HG02885 (cell line): ENCODE data around the gene MED16.

ENCODE experiments used
- ATAC-seq: cut with Tn5 transposase; IDR thresholded peaks from one replicate; pipeline ENCODE4 v1.9.1; 2021; ENCODE audit warnings: mild to moderate bottlenecking; ENCODE audit not compliant: unreplicated experiment, poor library complexity

MED16 gene, protein sequence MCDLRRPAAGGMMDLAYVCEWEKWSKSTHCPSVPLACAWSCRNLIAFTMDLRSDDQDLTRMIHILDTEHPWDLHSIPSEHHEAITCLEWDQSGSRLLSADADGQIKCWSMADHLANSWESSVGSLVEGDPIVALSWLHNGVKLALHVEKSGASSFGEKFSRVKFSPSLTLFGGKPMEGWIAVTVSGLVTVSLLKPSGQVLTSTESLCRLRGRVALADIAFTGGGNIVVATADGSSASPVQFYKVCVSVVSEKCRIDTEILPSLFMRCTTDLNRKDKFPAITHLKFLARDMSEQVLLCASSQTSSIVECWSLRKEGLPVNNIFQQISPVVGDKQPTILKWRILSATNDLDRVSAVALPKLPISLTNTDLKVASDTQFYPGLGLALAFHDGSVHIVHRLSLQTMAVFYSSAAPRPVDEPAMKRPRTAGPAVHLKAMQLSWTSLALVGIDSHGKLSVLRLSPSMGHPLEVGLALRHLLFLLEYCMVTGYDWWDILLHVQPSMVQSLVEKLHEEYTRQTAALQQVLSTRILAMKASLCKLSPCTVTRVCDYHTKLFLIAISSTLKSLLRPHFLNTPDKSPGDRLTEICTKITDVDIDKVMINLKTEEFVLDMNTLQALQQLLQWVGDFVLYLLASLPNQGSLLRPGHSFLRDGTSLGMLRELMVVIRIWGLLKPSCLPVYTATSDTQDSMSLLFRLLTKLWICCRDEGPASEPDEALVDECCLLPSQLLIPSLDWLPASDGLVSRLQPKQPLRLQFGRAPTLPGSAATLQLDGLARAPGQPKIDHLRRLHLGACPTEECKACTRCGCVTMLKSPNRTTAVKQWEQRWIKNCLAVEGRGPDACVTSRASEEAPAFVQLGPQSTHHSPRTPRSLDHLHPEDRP

DNA sequence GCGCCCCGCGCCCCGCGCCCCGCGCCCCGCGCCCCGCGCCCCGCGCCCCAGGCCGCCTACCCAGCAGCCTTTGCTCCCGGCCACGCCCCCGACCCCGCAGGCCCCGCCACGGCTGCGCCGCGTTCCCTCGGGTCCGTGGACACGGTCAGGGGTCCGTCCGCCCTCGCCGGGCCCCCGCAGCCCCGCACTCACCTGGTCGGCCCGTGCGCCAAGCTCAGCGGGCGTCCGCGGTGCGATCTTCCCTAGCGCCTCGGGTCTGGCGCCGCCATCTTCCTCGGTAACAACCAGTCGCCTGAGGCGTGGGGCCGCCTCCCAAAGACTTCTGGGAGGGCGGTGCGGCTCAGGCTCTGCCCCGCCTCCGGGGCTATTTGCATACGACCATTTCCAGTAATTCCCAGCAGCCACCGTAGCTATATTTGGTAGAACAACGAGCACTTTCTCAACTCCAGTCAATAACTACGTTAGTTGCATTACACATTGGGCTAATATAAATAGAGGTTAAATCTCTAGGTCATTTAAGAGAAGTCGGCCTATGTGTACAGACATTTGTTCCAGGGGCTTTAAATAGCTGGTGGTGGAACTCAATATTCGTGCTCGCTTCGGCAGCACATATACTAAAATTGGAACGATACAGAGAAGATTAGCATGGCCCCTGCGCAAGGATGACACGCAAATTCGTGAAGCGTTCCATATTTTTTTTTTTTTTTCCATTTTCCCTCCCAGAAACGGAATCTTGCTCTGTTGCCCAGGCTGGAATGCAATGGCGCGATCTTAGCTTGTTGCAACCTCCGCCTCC, at the start of gene MED16, which contains the start of gene RNU6-9:
MED16 (minus strand) TSS at position 294 of the 796 bp plus-strand sequence. CDS start 2,056 bp downstream, outside the sequence.
RNU6-9 (plus strand) TSS at position 591 of the 796 bp plus-strand sequence.
- ATAC-seq, result peak; percentile 80

DNA sequence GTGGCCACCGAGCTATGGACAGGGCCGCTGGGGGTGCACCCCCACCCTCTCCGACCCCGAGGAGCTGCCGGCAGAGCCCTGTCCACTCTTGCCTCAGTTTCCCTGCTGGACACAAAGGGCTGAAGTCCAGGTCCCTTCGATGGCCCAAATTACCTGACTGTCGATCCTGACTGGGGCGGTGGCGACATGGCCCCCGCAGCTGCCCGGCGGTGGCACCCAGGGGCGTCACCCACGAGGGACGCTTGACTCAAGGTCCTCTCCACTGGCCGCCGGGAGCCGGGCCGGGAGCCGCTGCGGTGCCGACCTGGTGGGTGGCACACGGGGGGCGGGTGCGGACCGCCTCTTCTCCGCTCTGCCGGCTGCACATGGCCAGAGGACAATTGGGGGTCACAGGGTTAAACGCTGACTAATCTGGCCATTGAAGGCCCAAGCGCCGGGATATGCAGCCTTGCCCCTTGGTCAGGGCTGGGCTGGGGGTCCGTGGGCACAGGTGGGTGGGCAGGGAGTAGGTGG, 49.2 kb upstream of the MED16 start:
- no peak for ATAC-seq

DNA sequence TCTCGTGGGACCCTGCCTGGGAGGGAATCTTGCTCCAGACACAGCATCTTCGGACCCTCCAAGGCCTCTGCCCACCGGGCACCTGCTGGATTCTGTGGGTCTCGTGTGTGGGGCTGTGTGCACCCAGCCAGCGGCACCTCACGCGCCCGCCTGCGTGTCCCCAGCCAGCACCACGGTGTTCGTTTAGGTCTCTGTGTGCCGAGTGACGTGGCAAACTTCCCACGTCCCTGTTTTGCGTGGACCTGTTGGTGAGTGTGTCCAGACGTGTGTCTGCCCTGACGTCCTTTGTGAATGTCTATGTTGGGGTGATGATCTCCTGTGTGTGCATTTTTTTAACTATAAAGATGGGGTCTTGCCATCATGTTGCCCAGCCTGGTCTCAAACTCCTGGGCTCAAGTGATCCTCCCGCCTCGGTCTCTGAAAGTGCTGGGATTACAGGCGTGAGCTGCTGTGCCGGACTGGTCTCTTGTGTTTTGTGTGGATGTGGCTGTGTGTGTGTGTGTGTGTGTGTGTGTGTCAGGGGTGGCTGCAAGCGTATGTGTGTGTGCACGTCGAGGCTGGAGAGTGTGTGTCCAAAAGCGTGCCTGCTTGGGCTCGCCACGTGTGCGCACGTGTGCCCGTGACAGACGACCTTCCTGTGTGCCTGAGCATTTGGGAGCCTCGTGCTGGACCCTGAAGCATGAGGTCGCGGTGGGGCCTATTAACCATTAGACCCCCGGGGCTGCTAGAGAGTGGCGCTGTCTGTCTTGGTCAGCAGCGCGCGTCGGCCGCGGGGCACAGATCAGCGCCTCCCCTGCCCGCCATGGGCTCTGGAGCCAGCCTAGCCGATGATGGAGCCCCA, 48.5 kb upstream of the MED16 start:
- ATAC-seq, result no peak

DNA sequence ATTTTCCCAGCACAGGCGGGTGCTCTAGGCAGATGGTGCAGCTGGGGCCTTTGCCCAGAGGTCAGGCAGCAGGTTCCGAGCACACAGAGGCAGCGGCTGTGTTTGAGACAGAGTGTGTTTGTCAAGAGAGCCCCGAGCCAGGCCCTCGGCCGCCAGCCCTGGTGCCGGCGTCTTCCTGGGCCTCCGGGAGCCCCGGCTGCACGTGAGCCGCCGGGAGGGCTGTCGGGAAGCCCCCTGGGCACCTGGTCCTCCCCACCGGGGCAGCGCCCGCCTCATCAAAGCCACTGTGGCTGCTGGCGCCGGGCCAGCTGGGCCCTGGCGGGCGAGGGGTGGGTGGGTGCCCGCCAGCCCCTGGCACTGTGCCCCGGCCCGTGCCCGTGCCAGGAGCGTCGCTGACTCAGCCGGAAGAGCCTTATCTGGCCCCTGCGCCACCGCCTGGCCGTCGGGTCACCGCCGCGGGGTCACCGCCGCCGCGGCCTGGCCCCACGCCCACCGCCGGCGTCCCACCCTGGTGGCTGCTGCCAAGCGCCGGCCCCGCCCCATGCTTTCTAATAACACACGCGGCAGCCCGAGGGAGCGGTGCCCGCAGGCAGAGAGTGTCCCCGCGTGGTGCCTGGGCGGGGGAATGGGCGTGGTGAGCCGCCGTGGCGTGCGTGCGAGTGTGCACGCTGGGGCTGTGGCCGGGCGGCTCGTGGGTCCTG, 47.8 kb upstream of the MED16 start:
- ATAC-seq, result no peak

DNA sequence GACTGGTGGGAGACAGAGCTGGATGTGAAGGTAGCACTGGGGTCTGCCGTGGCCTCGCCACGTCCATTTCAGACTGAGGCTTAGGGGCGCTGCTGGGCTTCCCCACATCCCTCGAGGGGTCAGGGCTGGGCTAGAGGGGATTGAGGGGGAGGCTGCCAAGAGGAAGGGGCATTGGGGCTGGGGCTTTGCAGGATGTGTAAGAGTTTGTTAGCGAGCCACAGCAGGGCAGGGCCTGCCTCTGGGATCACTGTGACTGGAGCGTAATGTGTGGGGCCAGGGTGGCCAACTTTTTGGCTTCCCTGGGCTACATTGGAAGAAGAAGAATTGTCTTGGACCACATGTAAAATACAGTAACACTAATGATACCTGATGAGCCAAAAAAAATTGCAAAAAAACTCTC, 46.9 kb upstream of the MED16 start:
- ATAC-seq, result no peak

DNA sequence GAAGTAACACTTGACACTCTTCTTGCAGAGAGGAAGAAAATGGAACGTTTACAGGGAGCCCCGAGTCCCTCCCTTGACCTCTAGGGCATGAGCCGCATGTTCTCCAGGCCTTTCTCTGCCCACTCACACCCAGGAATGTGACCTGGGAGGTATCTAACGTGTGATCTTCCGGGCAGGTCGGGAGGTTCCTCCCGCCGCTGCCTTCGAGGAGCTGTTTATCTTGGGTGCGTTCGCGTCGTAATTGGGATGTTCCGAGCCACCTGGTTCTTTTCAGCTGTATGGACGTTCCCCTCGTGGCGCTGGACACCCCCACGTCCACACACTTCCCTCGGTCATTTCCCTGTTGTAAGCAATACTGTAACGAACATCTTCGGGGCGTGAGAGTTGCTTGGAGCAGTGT, 46.5 kb upstream of the MED16 start:
- ATAC-seq, result no peak

DNA sequence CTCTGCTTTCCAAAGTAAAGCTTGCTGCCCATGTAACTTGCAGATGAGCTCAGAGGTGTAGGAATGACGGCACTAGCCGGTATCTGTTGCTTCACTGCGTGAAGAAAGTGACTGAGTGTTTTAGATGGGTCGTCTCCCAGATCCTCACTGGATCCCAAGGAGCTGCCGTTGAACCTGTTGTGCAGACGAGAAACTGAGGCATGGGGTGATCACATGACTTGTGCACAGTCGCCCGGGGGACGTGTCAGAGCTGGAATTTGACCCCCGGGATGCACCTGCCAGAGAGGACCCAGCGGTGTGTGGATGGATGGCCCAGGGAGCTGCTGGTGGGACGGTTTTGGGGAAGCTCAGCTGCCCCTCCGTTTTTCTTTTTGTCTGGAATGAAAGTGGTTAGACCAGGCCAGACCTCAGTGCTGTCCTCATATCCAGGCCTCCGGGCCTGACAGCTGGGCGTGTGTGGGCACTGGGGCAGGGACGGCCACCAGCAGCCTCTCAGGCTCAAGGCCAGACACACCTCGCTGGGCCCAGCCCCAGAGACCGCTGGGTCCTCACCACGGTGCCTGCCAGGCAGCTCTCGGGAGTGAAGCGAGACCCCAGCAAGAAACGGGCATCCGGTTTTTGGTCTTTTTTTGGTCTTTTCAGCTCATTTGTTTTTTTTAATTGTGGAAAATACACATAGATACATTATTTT, 45.4 kb upstream of the MED16 start:
- no peak for ATAC-seq

DNA sequence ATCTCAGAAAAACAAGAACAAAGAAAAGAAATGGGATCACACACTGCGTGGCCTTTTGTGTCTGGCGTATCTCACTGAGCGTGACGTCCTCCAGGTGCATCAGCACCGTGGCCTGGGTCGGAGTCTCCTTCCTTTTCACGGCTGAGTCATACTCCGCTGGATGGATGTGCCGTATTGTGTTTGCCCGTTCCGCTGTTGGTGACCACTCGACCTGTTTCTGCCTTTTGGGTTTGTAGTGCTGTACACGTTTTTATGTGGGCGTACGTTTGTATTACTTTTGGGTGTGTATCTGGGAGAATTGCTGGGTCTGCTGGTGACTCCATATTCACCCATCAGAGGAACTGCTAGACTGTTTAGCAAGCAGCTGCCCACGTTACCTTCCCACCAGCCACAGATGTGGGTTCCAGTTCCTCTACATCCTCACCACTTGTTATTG, 44.3 kb upstream of the MED16 start:
- no peak for ATAC-seq

DNA sequence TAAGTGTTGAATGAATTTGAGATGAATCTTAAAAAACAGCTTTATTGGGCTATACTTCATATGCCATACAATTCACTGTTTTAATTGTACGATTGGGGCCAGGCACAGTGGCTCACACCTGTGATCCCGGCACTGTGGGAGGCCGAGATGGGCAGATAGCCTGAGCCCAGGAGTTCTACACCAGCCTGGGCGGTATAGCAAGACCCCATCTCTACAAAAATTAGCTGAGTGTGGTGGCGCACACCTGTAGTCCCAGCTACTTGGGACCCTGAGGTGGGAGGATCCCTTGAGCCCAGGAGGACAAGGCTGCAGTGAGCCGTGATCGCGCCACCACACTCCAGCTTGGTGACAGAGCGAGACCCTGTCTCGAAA, 43.2 kb upstream of the MED16 start:
- no peak for ATAC-seq

DNA sequence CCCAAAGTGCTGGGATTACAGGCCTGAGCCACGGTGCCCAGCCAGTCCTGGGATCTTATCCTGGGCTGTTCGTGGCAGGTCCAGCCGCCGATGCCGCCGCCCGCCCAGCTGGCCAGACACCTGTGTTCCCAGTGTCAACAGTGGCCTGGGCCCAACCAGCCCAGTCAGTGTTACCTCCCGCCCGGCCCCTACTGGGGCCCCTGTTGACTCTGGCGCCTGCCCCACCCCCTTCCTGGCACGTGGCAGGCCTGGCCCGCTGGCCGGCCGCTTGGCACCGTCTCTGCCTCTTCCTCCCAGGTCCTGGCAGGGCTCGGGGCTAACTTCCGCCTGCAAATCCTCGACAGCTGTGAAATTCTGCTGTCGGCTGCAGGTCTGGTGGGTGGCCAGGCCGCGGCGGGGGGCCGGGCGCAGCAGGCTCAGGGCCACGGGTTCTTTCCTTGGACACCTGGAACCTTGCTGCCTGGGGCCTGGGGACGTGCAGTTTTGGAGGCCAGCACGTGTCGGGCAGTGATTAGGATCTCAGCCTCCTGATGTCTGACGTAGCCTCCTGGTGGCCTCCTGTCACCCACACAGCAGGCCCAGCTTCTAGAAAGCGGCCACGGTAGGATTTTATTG, 42.0 kb upstream of the MED16 start:
- ATAC-seq, result no peak

DNA sequence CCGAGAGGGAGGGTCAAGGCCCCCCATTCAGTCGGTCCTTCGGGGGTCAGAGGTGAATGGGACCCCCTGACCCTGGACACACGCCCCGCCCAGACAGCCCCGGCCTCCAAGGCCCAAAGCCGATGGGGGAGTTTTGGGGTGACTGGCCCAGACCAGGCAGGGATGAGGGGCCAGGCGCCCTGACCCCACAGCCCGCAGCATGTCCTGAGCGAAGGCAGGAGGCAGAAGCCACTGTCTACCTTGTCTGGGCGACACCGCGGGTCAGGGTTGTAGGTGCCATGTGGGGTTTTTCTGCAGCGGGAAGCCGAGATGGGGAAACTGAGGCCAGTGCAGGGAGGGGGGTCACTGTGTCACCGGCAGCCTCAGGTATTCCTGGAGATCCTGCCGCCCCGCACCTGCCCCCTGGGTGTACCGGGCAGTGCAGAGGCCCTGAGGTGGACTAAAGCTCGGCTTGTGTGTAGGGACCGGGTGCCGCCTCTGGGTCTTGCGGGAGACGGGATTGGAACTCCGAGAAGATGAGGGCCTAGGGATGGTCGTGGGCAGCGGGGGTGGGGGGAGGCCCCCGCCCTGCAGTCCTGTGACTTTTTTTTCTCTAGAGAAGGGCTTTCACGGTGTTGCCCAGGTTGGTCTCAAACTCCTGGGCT, 41.3 kb upstream of the MED16 start:
- ATAC-seq, result no peak

DNA sequence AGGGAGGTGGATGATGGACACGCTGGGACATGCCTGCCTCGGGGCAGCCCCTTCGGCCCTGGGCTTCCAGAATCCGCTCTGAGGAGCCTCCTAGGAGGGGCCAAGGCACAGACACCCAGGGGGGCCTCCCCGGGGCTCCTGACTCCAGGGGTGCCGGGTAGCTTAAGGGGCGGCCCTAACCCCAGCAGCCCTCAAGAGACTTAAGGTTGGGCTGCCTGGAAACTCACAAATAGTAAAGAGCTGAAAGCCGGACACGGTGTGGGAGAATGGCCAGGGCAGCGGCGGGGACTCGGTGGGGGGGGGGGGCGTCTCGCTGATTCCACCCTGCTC, 40.5 kb upstream of the MED16 start:
- no peak for ATAC-seq

DNA sequence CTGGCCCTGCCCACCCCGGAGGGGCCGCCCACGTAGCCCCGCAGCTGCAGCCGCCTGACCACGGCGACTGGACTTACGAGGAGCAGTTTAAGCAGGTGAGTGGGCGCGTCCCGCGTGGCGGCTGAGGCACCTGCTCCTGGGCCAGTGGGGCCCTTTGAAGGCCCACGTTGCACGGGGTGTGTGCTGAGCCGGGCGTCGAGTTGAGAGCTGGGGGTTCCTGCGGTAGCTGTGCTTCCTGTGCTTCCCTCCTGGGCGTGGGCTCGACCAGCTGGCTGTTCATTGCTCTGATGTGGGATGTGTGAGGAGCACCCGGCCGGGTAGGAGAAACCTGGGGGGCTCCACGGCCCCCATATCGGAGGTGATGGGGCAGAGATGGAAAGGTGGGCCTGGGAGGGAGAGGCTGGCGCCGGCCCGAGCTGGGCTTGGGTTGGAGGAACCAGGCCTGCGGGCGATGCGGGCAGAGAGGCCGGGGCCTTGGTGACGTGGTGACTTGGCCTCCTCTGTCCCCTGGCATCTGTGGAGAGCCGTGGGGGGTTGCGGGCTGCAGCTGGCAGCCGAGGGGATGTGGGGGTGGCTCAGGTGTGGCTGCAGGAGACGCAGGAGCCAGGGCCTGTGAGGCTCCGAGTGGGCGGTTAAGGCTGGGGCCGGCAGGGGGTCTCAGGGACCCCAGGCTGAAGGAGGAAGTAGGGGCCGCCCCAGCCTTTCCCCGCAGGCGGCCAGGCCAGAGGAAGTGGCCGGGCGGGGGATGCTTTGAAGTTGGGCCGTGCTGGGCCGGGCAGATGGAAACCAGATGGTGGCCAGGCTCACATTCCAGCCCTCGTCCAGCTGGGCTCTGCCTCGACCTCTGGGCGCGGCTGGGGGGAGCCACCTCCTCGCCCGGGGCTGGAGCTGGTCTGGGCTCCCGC, 39.9 kb upstream of the MED16 start:
- no peak for ATAC-seq

DNA sequence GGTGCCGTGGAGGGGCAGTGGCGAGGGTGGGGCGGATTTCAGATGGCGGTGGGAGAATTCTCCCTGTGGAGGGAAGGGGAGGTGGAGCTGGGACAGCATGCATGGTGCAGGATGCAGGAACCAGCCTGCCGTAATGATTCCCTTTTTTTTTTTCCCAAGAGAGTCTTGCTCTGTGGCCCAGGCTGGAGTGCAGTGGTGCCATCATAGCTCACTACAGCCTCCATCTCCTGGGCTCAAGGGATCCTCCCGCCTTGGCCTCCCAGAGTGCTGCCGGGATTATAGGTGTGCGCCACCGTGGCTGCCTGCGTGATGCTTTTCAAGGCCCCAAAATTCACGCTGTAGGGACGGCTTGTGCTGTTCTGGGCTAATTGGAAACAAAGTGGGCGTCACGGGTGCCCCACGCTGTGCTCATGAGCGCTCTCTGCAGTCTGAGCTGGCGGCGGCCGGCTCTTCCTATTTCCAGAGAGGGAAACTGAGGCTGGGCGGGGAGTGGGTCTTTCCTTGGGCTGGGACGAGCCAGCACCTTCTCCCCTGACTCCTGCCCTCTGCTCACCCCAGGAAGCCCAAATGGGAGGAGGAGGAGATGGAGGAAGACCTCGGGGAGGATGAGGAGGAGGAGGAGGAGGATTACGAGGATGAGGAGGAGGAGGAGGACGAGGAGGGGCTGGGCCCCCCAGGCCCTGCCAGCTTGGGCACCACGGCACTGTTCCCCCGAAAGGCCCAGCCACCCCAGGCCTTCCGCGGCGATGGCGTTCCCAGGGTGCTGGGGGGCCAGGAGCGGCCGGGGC, 39.1 kb upstream of the MED16 start:
- no peak for ATAC-seq

DNA sequence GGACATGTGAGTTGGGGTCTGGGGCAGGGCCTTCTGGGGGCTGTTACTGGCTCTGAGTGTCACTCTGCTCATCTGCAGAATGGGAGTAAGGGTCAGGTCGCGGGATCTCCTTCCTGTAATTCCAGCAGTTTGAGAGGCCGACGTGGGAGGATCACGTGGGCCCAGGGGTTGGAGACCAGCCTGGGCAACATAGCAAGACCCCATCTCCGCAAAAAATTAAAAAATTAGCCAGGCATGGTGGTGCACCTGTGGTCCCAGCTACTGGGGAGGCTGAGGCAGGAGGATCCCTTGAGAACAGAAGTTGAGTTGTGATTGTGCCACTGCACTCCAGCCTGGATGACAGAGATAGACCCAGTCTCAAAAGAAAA, 36.9 kb upstream of the MED16 start:
- no peak for ATAC-seq
